Globus pallidus (tissue), 1 donor: ENCODE measurements around the gene KANSL3.

ENCODE experiments used
- DNase-seq: peaks from one replicate; pipeline ENCODE4 v3.0.0-alpha.2; 2015; ENCODE audit warnings: low spot score

Gene KANSL3

GRCh38 chr2:96604104-96604503 lies 34.0 kb downstream of the KANSL3 start:
- DNase-seq = no peak

- DNase-seq = no peak
Observed at GRCh38 chr2:96602330-96602823, 35.7 kb downstream of the KANSL3 start.

GRCh38 chr2:96601382-96602292 lies 36.5 kb downstream of the KANSL3 start:
- no peak for DNase-seq

- DNase-seq = no peak
Observed at GRCh38 chr2:96599941-96600340, 38.2 kb downstream of the KANSL3 start.

GRCh38 chr2:96596596-96596995 lies 41.5 kb downstream of the KANSL3 start:
- DNase-seq = peak; percentile 33

GRCh38 chr2:96594691-96595152 lies 43.4 kb downstream of the KANSL3 start:
- DNase-seq = no peak

- DNase-seq = no peak
Observed at GRCh38 chr2:96594282-96594681, 43.8 kb downstream of the KANSL3 start.

GRCh38 chr2:96591494-96591893 lies 46.6 kb downstream of the KANSL3 start:
- no peak for DNase-seq

- no peak for DNase-seq
Observed at GRCh38 chr2:96591054-96591453, 47.1 kb downstream of the KANSL3 start.

GRCh38 chr2:96587843-96588242 lies 50.3 kb downstream of the KANSL3 start:
- no peak for DNase-seq

GRCh38 chr2:96584017-96584416 lies 54.1 kb downstream of the KANSL3 start:
- DNase-seq = no peak

GRCh38 chr2:96580771-96581170 lies 57.3 kb downstream of the KANSL3 start:
- DNase-seq = no peak

- no peak for DNase-seq
Observed at GRCh38 chr2:96579422-96579821, 58.7 kb downstream of the KANSL3 start.

GRCh38 chr2:96578731-96579130 lies 59.4 kb downstream of the KANSL3 start:
- DNase-seq = no peak

GRCh38 chr2:96577501-96577900 lies 60.6 kb downstream of the KANSL3 start:
- no peak for DNase-seq

GRCh38 chr2:96575785-96576456 lies 62.2 kb downstream of the KANSL3 start:
- no peak for DNase-seq

- no peak for DNase-seq
Observed at GRCh38 chr2:96574364-96574763, 63.7 kb downstream of the KANSL3 start.

GRCh38 chr2:96568094-96568493 lies 70.0 kb downstream of the KANSL3 start:
- no peak for DNase-seq

GRCh38 chr2:96565111-96565510 lies 73.0 kb downstream of the KANSL3 start:
- DNase-seq = no peak

GRCh38 chr2:96564563-96564962 lies 73.5 kb downstream of the KANSL3 start:
- DNase-seq = no peak

GRCh38 chr2:96564026-96564425 lies 74.1 kb downstream of the KANSL3 start:
- DNase-seq = no peak

GRCh38 chr2:96558485-96558884 lies 79.6 kb downstream of the KANSL3 start:
- DNase-seq = no peak

GRCh38 chr2:96558061-96558460 lies 80.1 kb downstream of the KANSL3 start:
- no peak for DNase-seq
